MM.1S (cell line): Measurements from ENCODE around the gene AKAP6.

Experiments
- EZH2 ChIP-seq: fragments of 300-600 bp; sonication (generic); optimal IDR thresholded peaks from 2 replicates; pipeline ENCODE3; 2017; ENCODE audit warnings: low read depth, mild to moderate bottlenecking, antibody characterized with exemption, low read length, mixed read lengths
- EZH2phosphoT487 ChIP-seq: fragments of 300-600 bp; sonication (generic); IDR thresholded peaks from 2 replicates; pipeline ENCODE4 v1.6.1; 2018; ENCODE audit warnings: antibody characterized with exemption, low read length
- TF ChIP-seq, protein P1 (sequence below): fragments of 300-600 bp; sonication (generic); IDR thresholded peaks from 2 replicates; pipeline ENCODE4 v1.5.1; 2016; ENCODE audit warnings: antibody characterized with exemption, low read length, mixed read lengths

GRCh38 chr14:32306549-32306948, 22.5 kb upstream of the AKAP6 start:
- TF ChIP-seq, protein P1, sequence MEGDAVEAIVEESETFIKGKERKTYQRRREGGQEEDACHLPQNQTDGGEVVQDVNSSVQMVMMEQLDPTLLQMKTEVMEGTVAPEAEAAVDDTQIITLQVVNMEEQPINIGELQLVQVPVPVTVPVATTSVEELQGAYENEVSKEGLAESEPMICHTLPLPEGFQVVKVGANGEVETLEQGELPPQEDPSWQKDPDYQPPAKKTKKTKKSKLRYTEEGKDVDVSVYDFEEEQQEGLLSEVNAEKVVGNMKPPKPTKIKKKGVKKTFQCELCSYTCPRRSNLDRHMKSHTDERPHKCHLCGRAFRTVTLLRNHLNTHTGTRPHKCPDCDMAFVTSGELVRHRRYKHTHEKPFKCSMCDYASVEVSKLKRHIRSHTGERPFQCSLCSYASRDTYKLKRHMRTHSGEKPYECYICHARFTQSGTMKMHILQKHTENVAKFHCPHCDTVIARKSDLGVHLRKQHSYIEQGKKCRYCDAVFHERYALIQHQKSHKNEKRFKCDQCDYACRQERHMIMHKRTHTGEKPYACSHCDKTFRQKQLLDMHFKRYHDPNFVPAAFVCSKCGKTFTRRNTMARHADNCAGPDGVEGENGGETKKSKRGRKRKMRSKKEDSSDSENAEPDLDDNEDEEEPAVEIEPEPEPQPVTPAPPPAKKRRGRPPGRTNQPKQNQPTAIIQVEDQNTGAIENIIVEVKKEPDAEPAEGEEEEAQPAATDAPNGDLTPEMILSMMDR: no peak
- no peak for TF ChIP-seq EZH2
- TF ChIP-seq EZH2phosphoT487: no peak
